Measurements from ENCODE around the gene PATJ.

Gene PATJ

GRCh38 chr1:62139410-62139809 is 397.1 kb downstream of the PATJ start:
- Histone ChIP-seq H3K23ac (ENCODE audit: low read length) (no peak overlapping the region), H3K36me3 (ENCODE audit: control insufficient read depth, insufficient read depth, low read length) (no peaks in the 10 kb centered on the region), H3K27me3 (ENCODE audit: insufficient read depth, low read length, poor library complexity) (no peaks in the 10 kb centered on the region), H3K4ac (ENCODE audit: low read depth, low read length) (no peak overlapping the region), H2AK5ac (ENCODE audit: low read length) (no peak overlapping the region), H3K56ac (ENCODE audit: low read length) (no peak overlapping the region), H3K9ac (ENCODE audit: low read length) (no peak overlapping the region), H3K18ac (ENCODE audit: low read length) (no peak overlapping the region), H3K4me2 (ENCODE audit: low read length) (no peak overlapping the region), H4K5ac (ENCODE audit: low read length) (no peak overlapping the region), H3K79me2 (ENCODE audit: control insufficient read depth, insufficient read depth, low read length) (no peaks in the 10 kb centered on the region), H3K4me3 (ENCODE audit: low read length) (no peak overlapping the region), H3K27ac (ENCODE audit: low read depth, low read length) (no peak overlapping the region), H2BK120ac (ENCODE audit: low read depth, low read length) (no peak overlapping the region), H2BK15ac (replicated peaks; ENCODE audit: low read depth) (no peak overlapping the region), H3K79me1 (ENCODE audit: low read length) (no peaks in the 10 kb centered on the region), H2BK5ac (ENCODE audit: low read length) (no peak overlapping the region), H4K8ac (ENCODE audit: low read depth, low read length) (no peak overlapping the region), H3K4me1 (ENCODE audit: control insufficient read depth, low read depth, low read length) (peaks cover 10% of the 10 kb centered on the region)
- no peak for DNase-seq
- no CpG with 5 or more reads among the region's 1 CpG for WGBS (ENCODE audit: extremely low coverage, insufficient coverage, low lambda C conversion rate)

- no peaks in the 10 kb centered on the region for H3K79me2 ChIP-seq (ENCODE audit: control insufficient read depth, insufficient read depth, low read length)
- no peaks in the 10 kb centered on the region for H3K79me1 ChIP-seq (ENCODE audit: low read length)
- no CpG with 5 or more reads among the region's 4 CpGs for WGBS (ENCODE audit: extremely low coverage, insufficient coverage, low lambda C conversion rate)
- no peak overlapping the region for H2BK15ac ChIP-seq (replicated peaks; ENCODE audit: low read depth)
- no peak overlapping the region for H4K5ac ChIP-seq (ENCODE audit: low read length)
- H3K4me2 ChIP-seq (ENCODE audit: low read length): no peak overlapping the region
- H2BK5ac ChIP-seq (ENCODE audit: low read length): no peak overlapping the region
- H3K9ac ChIP-seq (ENCODE audit: low read length): no peak overlapping the region
- peaks cover 10% of the 10 kb centered on the region for H3K4me1 ChIP-seq (ENCODE audit: control insufficient read depth, low read depth, low read length)
- H3K18ac ChIP-seq (ENCODE audit: low read length): no peak overlapping the region
- H4K8ac ChIP-seq (ENCODE audit: low read depth, low read length): no peak overlapping the region
- no peak overlapping the region for H3K4ac ChIP-seq (ENCODE audit: low read depth, low read length)
- no peak overlapping the region for H2BK120ac ChIP-seq (ENCODE audit: low read depth, low read length)
- no peak overlapping the region for H3K56ac ChIP-seq (ENCODE audit: low read length)
- H2AK5ac ChIP-seq (ENCODE audit: low read length): no peak overlapping the region
- H3K27me3 ChIP-seq (ENCODE audit: insufficient read depth, low read length, poor library complexity): no peaks in the 10 kb centered on the region
- no peak overlapping the region for H3K23ac ChIP-seq (ENCODE audit: low read length)
- no peaks in the 10 kb centered on the region for H3K36me3 ChIP-seq (ENCODE audit: control insufficient read depth, insufficient read depth, low read length)
- DNase-seq: no peak
- no peak overlapping the region for H3K27ac ChIP-seq (ENCODE audit: low read depth, low read length)
- no peak overlapping the region for H3K4me3 ChIP-seq (ENCODE audit: low read length)
These were observed 398.4 kb downstream of the PATJ start for GRCh38 chr1:62140666-62141065.

GRCh38 chr1:62142496-62142895 is 400.2 kb downstream of the PATJ start:
- no peak overlapping the region for H3K18ac ChIP-seq (ENCODE audit: low read length)
- peak overlapping the region; percentile 8 for H3K9ac ChIP-seq (ENCODE audit: low read length)
- H2AK5ac ChIP-seq (ENCODE audit: low read length): no peak overlapping the region
- H3K23ac ChIP-seq (ENCODE audit: low read length): peak overlapping the region; percentile 68
- H3K27ac ChIP-seq (ENCODE audit: low read depth, low read length): no peak overlapping the region
- no peak overlapping the region for H3K4me3 ChIP-seq (ENCODE audit: low read length)
- H2BK5ac ChIP-seq (ENCODE audit: low read length): no peak overlapping the region
- DNase-seq: peak; percentile 74
- peak overlapping the region; percentile 25 for H3K56ac ChIP-seq (ENCODE audit: low read length)
- H3K79me1 ChIP-seq (ENCODE audit: low read length): no peaks in the 10 kb centered on the region
- H3K4me2 ChIP-seq (ENCODE audit: low read length): no peak overlapping the region
- no peak overlapping the region for H2BK15ac ChIP-seq (replicated peaks; ENCODE audit: low read depth)
- H3K36me3 ChIP-seq (ENCODE audit: control insufficient read depth, insufficient read depth, low read length): no peaks in the 10 kb centered on the region
- peaks cover 10% of the 10 kb centered on the region for H3K4me1 ChIP-seq (ENCODE audit: control insufficient read depth, low read depth, low read length)
- H4K8ac ChIP-seq (ENCODE audit: low read depth, low read length): no peak overlapping the region
- no peak overlapping the region for H3K4ac ChIP-seq (ENCODE audit: low read depth, low read length)
- WGBS (ENCODE audit: extremely low coverage, insufficient coverage, low lambda C conversion rate): no CpG with 5 or more reads among the region's 5 CpGs
- H3K79me2 ChIP-seq (ENCODE audit: control insufficient read depth, insufficient read depth, low read length): no peaks in the 10 kb centered on the region
- no peak overlapping the region for H2BK120ac ChIP-seq (ENCODE audit: low read depth, low read length)
- H4K5ac ChIP-seq (ENCODE audit: low read length): no peak overlapping the region
- H3K27me3 ChIP-seq (ENCODE audit: insufficient read depth, low read length, poor library complexity): no peaks in the 10 kb centered on the region

- H4K5ac ChIP-seq (ENCODE audit: low read length): no peak overlapping the region
- H3K9ac ChIP-seq (ENCODE audit: low read length): no peak overlapping the region
- H2BK120ac ChIP-seq (ENCODE audit: low read depth, low read length): no peak overlapping the region
- no peak overlapping the region for H2AK5ac ChIP-seq (ENCODE audit: low read length)
- H3K4ac ChIP-seq (ENCODE audit: low read depth, low read length): no peak overlapping the region
- no peaks in the 10 kb centered on the region for H3K79me1 ChIP-seq (ENCODE audit: low read length)
- no peaks in the 10 kb centered on the region for H3K79me2 ChIP-seq (ENCODE audit: control insufficient read depth, insufficient read depth, low read length)
- H2BK5ac ChIP-seq (ENCODE audit: low read length): no peak overlapping the region
- no peak overlapping the region for H3K56ac ChIP-seq (ENCODE audit: low read length)
- H2BK15ac ChIP-seq (replicated peaks; ENCODE audit: low read depth): no peak overlapping the region
- DNase-seq: peak; percentile 68
- no peak overlapping the region for H4K8ac ChIP-seq (ENCODE audit: low read depth, low read length)
- H3K27me3 ChIP-seq (ENCODE audit: insufficient read depth, low read length, poor library complexity): no peaks in the 10 kb centered on the region
- no peak overlapping the region for H3K4me2 ChIP-seq (ENCODE audit: low read length)
- H3K18ac ChIP-seq (ENCODE audit: low read length): no peak overlapping the region
- H3K4me1 ChIP-seq (ENCODE audit: control insufficient read depth, low read depth, low read length): peaks cover 10% of the 10 kb centered on the region
- no peak overlapping the region for H3K23ac ChIP-seq (ENCODE audit: low read length)
- H3K36me3 ChIP-seq (ENCODE audit: control insufficient read depth, insufficient read depth, low read length): no peaks in the 10 kb centered on the region
- WGBS (ENCODE audit: extremely low coverage, insufficient coverage, low lambda C conversion rate): no CpG with 5 or more reads among the region's 1 CpG
- no peak overlapping the region for H3K27ac ChIP-seq (ENCODE audit: low read depth, low read length)
- no peak overlapping the region for H3K4me3 ChIP-seq (ENCODE audit: low read length)
These were observed 402.1 kb downstream of the PATJ start for GRCh38 chr1:62144238-62144831.

GRCh38 chr1:62159940-62160348 is 417.7 kb downstream of the PATJ start:
- Histone ChIP-seq H3K27ac (ENCODE audit: low read depth, low read length) (no peak overlapping the region), H3K23ac (ENCODE audit: low read length) (no peak overlapping the region), H4K5ac (ENCODE audit: low read length) (no peak overlapping the region), H3K36me3 (ENCODE audit: control insufficient read depth, insufficient read depth, low read length) (no peaks in the 10 kb centered on the region), H3K27me3 (ENCODE audit: insufficient read depth, low read length, poor library complexity) (no peaks in the 10 kb centered on the region), H2BK120ac (ENCODE audit: low read depth, low read length) (no peak overlapping the region), H3K56ac (ENCODE audit: low read length) (no peak overlapping the region), H3K79me2 (ENCODE audit: control insufficient read depth, insufficient read depth, low read length) (no peaks in the 10 kb centered on the region), H3K79me1 (ENCODE audit: low read length) (no peaks in the 10 kb centered on the region), H2BK5ac (ENCODE audit: low read length) (no peak overlapping the region), H3K4me2 (ENCODE audit: low read length) (no peak overlapping the region), H2AK5ac (ENCODE audit: low read length) (no peak overlapping the region), H3K9ac (ENCODE audit: low read length) (no peak overlapping the region), H3K4me1 (ENCODE audit: control insufficient read depth, low read depth, low read length) (no peaks in the 10 kb centered on the region), H3K4me3 (ENCODE audit: low read length) (no peak overlapping the region), H3K18ac (ENCODE audit: low read length) (no peak overlapping the region), H3K4ac (ENCODE audit: low read depth, low read length) (no peak overlapping the region), H4K8ac (ENCODE audit: low read depth, low read length) (no peak overlapping the region), H2BK15ac (replicated peaks; ENCODE audit: low read depth) (no peak overlapping the region)
- DNase-seq: no peak
- WGBS (ENCODE audit: extremely low coverage, insufficient coverage, low lambda C conversion rate): no CpG with 5 or more reads among the region's 6 CpGs

GRCh38 chr1:62161711-62162110 is 419.4 kb downstream of the PATJ start:
- no peak overlapping the region for H2BK15ac ChIP-seq (replicated peaks; ENCODE audit: low read depth)
- H3K4me2 ChIP-seq (ENCODE audit: low read length): no peak overlapping the region
- H2AK5ac ChIP-seq (ENCODE audit: low read length): no peak overlapping the region
- H3K18ac ChIP-seq (ENCODE audit: low read length): no peak overlapping the region
- no peak overlapping the region for H2BK5ac ChIP-seq (ENCODE audit: low read length)
- H3K79me1 ChIP-seq (ENCODE audit: low read length): no peaks in the 10 kb centered on the region
- H3K36me3 ChIP-seq (ENCODE audit: control insufficient read depth, insufficient read depth, low read length): no peaks in the 10 kb centered on the region
- H2BK120ac ChIP-seq (ENCODE audit: low read depth, low read length): no peak overlapping the region
- H3K9ac ChIP-seq (ENCODE audit: low read length): no peak overlapping the region
- no peak overlapping the region for H3K56ac ChIP-seq (ENCODE audit: low read length)
- no peak overlapping the region for H3K27ac ChIP-seq (ENCODE audit: low read depth, low read length)
- no peak overlapping the region for H4K8ac ChIP-seq (ENCODE audit: low read depth, low read length)
- DNase-seq: no peak
- no peaks in the 10 kb centered on the region for H3K79me2 ChIP-seq (ENCODE audit: control insufficient read depth, insufficient read depth, low read length)
- no peak overlapping the region for H3K4ac ChIP-seq (ENCODE audit: low read depth, low read length)
- no peaks in the 10 kb centered on the region for H3K27me3 ChIP-seq (ENCODE audit: insufficient read depth, low read length, poor library complexity)
- no peak overlapping the region for H3K23ac ChIP-seq (ENCODE audit: low read length)
- no CpG with 5 or more reads among the region's 1 CpG for WGBS (ENCODE audit: extremely low coverage, insufficient coverage, low lambda C conversion rate)
- no peak overlapping the region for H4K5ac ChIP-seq (ENCODE audit: low read length)
- H3K4me3 ChIP-seq (ENCODE audit: low read length): no peak overlapping the region
- no peaks in the 10 kb centered on the region for H3K4me1 ChIP-seq (ENCODE audit: control insufficient read depth, low read depth, low read length)
